ENCODE results near the gene GFRA1.

GFRA1 gene

GRCh38 chr10:116292493-116292892 is 19.5 kb upstream of the GFRA1 start:
- Histone ChIP-seq H3K9me3 (ENCODE audit: control insufficient read depth, insufficient read depth, low read depth, low read length) (no peaks in the 10 kb centered on the region), H3K36me3 (ENCODE audit: control insufficient read depth in 2 of 2, insufficient read depth in 1 of 2, low read length in 2 of 2) (no peaks in the 10 kb centered on the region), H3K27ac (ENCODE audit: extremely low read depth, low read depth, low read length) (no peak overlapping the region), H3K4me3 (ENCODE audit: low read depth, low read length) (no peak overlapping the region), H3K4me1 (ENCODE audit: control insufficient read depth, insufficient read depth, low read length) (no peaks in the 10 kb centered on the region)
- CTCF ChIA-PET: interaction anchor here (0.7 kb wide), 1 partner anchor 82 kb away, joined by 3 read pairs; no protein-coding TSS in a partner anchor
- no peak for TF ChIP-seq ZNF639 (tag by site-specific recombination; IDR thresholded peaks at IDR 0.05)
- TF ChIP-seq ZNF529 (tag by site-specific recombination; IDR thresholded peaks at IDR 0.05; ENCODE audit: insufficient replicate concordance): no peak
- no peak for TF ChIP-seq ZNF280C (tag by site-specific recombination; IDR thresholded peaks at IDR 0.05)
- no peak for TF ChIP-seq ZNF777 (tag by site-specific recombination; IDR thresholded peaks at IDR 0.05; ENCODE audit: borderline replicate concordance)
- TF ChIP-seq ZNF768 (tag by site-specific recombination; IDR thresholded peaks at IDR 0.05): no peak
- TF ChIP-seq ZNF211 (tag by site-specific recombination; IDR thresholded peaks at IDR 0.05; ENCODE audit: low read depth): no peak
- TF ChIP-seq ZSCAN16 (tag by site-specific recombination; IDR thresholded peaks at IDR 0.05): no peak
- TF ChIP-seq ZSCAN18 (tag by site-specific recombination; IDR thresholded peaks at IDR 0.05): no peak
- TF ChIP-seq ZNF548 (tag by site-specific recombination; IDR thresholded peaks at IDR 0.05): no peak
- no peak for TF ChIP-seq ZNF155 (tag by site-specific recombination; IDR thresholded peaks at IDR 0.05)
- TF ChIP-seq MYNN (tag by site-specific recombination; IDR thresholded peaks at IDR 0.05; ENCODE audit: borderline replicate concordance): no peak
- TF ChIP-seq ZBTB11 (tag by site-specific recombination; conservative IDR thresholded peaks at IDR 0.05; ENCODE audit: low read depth): no peak
- no peak for TF ChIP-seq TSHZ1 (tag by site-specific recombination; IDR thresholded peaks at IDR 0.05; ENCODE audit: borderline replicate concordance)
- no peak for TF ChIP-seq ZBTB7A (tag by site-specific recombination; IDR thresholded peaks at IDR 0.05; ENCODE audit: low read depth)
- no peak for TF ChIP-seq KLF7 (tag by site-specific recombination; IDR thresholded peaks at IDR 0.05; ENCODE audit: borderline replicate concordance)
- no peak for TF ChIP-seq ZNF600 (tag by site-specific recombination; IDR thresholded peaks at IDR 0.05)
- no peak for TF ChIP-seq ZNF18 (tag by site-specific recombination; IDR thresholded peaks at IDR 0.05)
- TF ChIP-seq ZNF148 (tag by site-specific recombination; IDR thresholded peaks at IDR 0.05; ENCODE audit: borderline replicate concordance): no peak
- no peak for TF ChIP-seq ZNF571 (tag by site-specific recombination; IDR thresholded peaks at IDR 0.05)
- TF ChIP-seq ZFP41 (tag by site-specific recombination; IDR thresholded peaks at IDR 0.05; ENCODE audit: borderline replicate concordance): no peak
- POLR2A ChIA-PET: no interaction called here

Measured in HEK293 (cell line).